Right atrium auricular region (tissue), 2 donors: Measurements from ENCODE around the gene CCL19. TPM values are rescaled to one million over a fixed set of nuclear protein-coding genes. Genes with fewer than 3 reads are reported as not detected.
A peak's percentile ranks its signal among the peaks of the same experiment; 100 is the strongest.

Experiments used
- DNase-seq: peaks from one replicate; pipeline ENCODE4 v3.0.0-alpha.2; 2019; ENCODE audit warnings: low spot score
- H3K27ac ChIP-seq, 2 donors: fragments of 200-600 bp; sonication (generic); 1 replicate in 1 of 2; 2 replicates in 1 of 2; pipeline ENCODE4 v1.5.1; 2016 to 2019
- H3K27me3 ChIP-seq, 2 donors: fragments of 200-600 bp; sonication (generic); one replicate each; pipeline versions ENCODE4 v1.5.1 to v1.6.0; 2017 to 2019
- H3K36me3 ChIP-seq: fragments of 200-600 bp; sonication (generic); one replicate; pipeline ENCODE4 v1.5.1; 2016
- H3K4me1 ChIP-seq, 2 donors: fragments of 200-600 bp; sonication (generic); one replicate each; pipeline versions ENCODE4 v1.5.1 to v1.6.0; 2017 to 2019
- H3K4me3 ChIP-seq, 2 donors: fragments of 200-600 bp; sonication (generic); 1 replicate in 1 of 2; 2 replicates in 1 of 2; pipeline ENCODE4 v1.5.1; 2017 to 2019; ENCODE audit warnings: mild to moderate bottlenecking in 1 of 2, moderate library complexity in 1 of 2
- H3K9me3 ChIP-seq, 2 donors: fragments of 200-600 bp; sonication (generic); one replicate each; pipeline ENCODE4 v1.5.1; 2019
- CTCF ChIP-seq, 2 donors: fragments of 200-600 bp; sonication (generic); IDR thresholded peaks; one replicate each; pipeline ENCODE4 v1.5.1; 2019; ENCODE audit warnings: antibody characterized with exemption in 2 of 2
- total RNA-seq, 2 donors: library from RNA; depleted of rRNA; stranded (reverse); fragments of >200 nt; gene quantifications; one replicate each; pipeline ENCODE4 v1.1.0, GENCODE V29; 2016

The CCL19 gene
- total RNA-seq, 2 donors from 2014 or later: 0.63 TPM; not detected in 1

GRCh38 chr9:34701769-34702736, 11.0 kb upstream of the CCL19 start:
- Histone ChIP-seq H3K4me3 (peak overlapping the region; percentile 62 to 86), H3K4me1 (peaks cover 0 to 9% of the 10 kb centered on the region in 2 donors), H3K9me3 (no peaks in the 10 kb centered on the region), H3K27ac (peak overlapping the region; percentile 79 to 82), H3K36me3 (no peaks in the 10 kb centered on the region), H3K27me3 (no peaks in the 10 kb centered on the region)
- peak; percentile 97 to 98 for TF ChIP-seq CTCF (IDR thresholded peaks at IDR 0.05)
- DNase-seq: peak; percentile 86

- Histone ChIP-seq H3K9me3 (no peaks in the 10 kb centered on the region), H3K4me3 (peak overlapping the region; percentile 62 to 86), H3K27me3 (no peaks in the 10 kb centered on the region), H3K4me1 (peaks cover 0 to 9% of the 10 kb centered on the region in 2 donors), H3K27ac (peak overlapping the region; percentile 79 to 82), H3K36me3 (no peaks in the 10 kb centered on the region)
- peak; percentile 95 to 96 for TF ChIP-seq CTCF (IDR thresholded peaks at IDR 0.05)
- peak; percentile 77 for DNase-seq
These were observed 10.1 kb upstream of the CCL19 start for GRCh38 chr9:34701023-34701768.

GRCh38 chr9:34694811-34695210, 3.7 kb upstream of the CCL19 start:
- Histone ChIP-seq H3K4me1 (no peaks in the 10 kb centered on the region), H3K4me3 (no peak overlapping the region), H3K27me3 (no peaks in the 10 kb centered on the region), H3K36me3 (no peaks in the 10 kb centered on the region), H3K27ac (no peak overlapping the region), H3K9me3 (no peaks in the 10 kb centered on the region)
- DNase-seq: no peak
- TF ChIP-seq CTCF (IDR thresholded peaks at IDR 0.05): no peak

- H3K9me3 ChIP-seq: no peaks in the 10 kb centered on the region
- no peak overlapping the region for H3K4me3 ChIP-seq
- no peaks in the 10 kb centered on the region for H3K27me3 ChIP-seq
- H3K36me3 ChIP-seq: no peaks in the 10 kb centered on the region
- H3K4me1 ChIP-seq: no peaks in the 10 kb centered on the region
- no peak for DNase-seq
- no peak for TF ChIP-seq CTCF (IDR thresholded peaks at IDR 0.05)
- no peak overlapping the region for H3K27ac ChIP-seq
These were observed 2.5 kb upstream of the CCL19 start for GRCh38 chr9:34693560-34693959.

GRCh38 chr9:34691936-34692315, 850 bp upstream of the CCL19 start:
- no peak for DNase-seq
- Histone ChIP-seq H3K36me3 (no peaks in the 10 kb centered on the region), H3K27ac (no peak overlapping the region), H3K4me1 (no peaks in the 10 kb centered on the region), H3K4me3 (no peak overlapping the region), H3K27me3 (no peaks in the 10 kb centered on the region), H3K9me3 (no peaks in the 10 kb centered on the region)
- TF ChIP-seq CTCF (IDR thresholded peaks at IDR 0.05): no peak
